Chondrocyte (in vitro differentiated cells): ENCODE results near the gene TNFAIP1. TPM values are rescaled to one million over a fixed set of nuclear protein-coding genes. Genes with fewer than 3 reads are reported as not detected.
A peak's percentile ranks its signal among the peaks of the same experiment; 100 is the strongest.

Experiments
- DNase-seq: peaks from one replicate; pipeline ENCODE4 v3.0.0; 2021; ENCODE audit warnings: mixed read lengths, low spot score
- H3K27ac Mint-ChIP-seq: one replicate; pipeline ENCODE4 v1.8.0; 2021; ENCODE audit warnings: mild to moderate bottlenecking, moderate library complexity, mixed read lengths; ENCODE audit not compliant: unreplicated experiment
- H3K27me3 Mint-ChIP-seq: 2 replicates; pipeline ENCODE4 v1.8.0; 2021; ENCODE audit warnings: low read depth, mixed read lengths
- H3K36me3 Mint-ChIP-seq: 2 replicates; pipeline ENCODE4 v1.8.0; 2021; ENCODE audit warnings: low read depth, mixed read lengths
- H3K4me1 Mint-ChIP-seq: 2 replicates; pipeline ENCODE4 v1.8.0; 2021; ENCODE audit warnings: low read depth, mild to moderate bottlenecking, mixed read lengths
- H3K4me3 Mint-ChIP-seq: one replicate; pipeline ENCODE4 v1.8.0; 2021; ENCODE audit warnings: mild to moderate bottlenecking, moderate library complexity, mixed read lengths; ENCODE audit not compliant: unreplicated experiment
- H3K9me3 Mint-ChIP-seq: 2 replicates; pipeline ENCODE4 v1.8.0; 2021; ENCODE audit warnings: low read depth, mixed read lengths
- CTCF ChIP-seq: fragments of 200-600 bp; sonication (generic); IDR thresholded peaks from 2 replicates; pipeline ENCODE4 v1.5.0; 2021; ENCODE audit warnings: antibody characterized with exemption, mild to moderate bottlenecking, moderate library complexity
- total RNA-seq: library from RNA; stranded (reverse); gene quantifications from 3 replicates; pipeline ENCODE4 v1.2.1, GENCODE V29; 2021

The TNFAIP1 gene
- total RNA-seq, 1 donor from 2014 or later: 79.5 TPM

DNA sequence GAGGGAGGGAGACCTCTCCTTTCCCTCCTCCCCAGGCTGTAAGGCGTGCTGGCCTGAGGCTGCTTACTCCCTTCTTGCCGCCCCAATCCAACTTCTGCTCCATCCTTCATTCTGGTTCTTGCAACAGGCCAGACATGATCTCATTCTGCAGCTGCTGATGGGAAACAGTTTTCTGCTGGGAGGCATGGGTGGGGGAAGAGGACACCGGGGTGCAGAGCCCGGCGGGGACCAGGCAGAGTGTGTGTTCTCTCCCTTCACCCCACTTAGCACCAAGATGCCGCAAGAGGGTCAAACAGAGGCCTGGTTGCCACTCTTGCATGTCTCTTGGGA, 37.3 kb downstream of the TNFAIP1 start:
- no peaks in the 10 kb centered on the region for H3K36me3 Mint-ChIP-seq
- peak overlapping the region; percentile 65 for H3K4me3 Mint-ChIP-seq
- H3K27ac Mint-ChIP-seq: peak overlapping the region; percentile 17
- no peak for TF ChIP-seq CTCF
- peak; percentile 57 for DNase-seq
- no peaks in the 10 kb centered on the region for H3K9me3 Mint-ChIP-seq
- H3K27me3 Mint-ChIP-seq: no peaks in the 10 kb centered on the region
- H3K4me1 Mint-ChIP-seq: peaks cover 33% of the 10 kb centered on the region

- Mint-ChIP-seq H3K4me1 (no peaks in the 10 kb centered on the region), H3K27ac (no peak overlapping the region), H3K9me3 (no peaks in the 10 kb centered on the region), H3K4me3 (no peak overlapping the region), H3K27me3 (no peaks in the 10 kb centered on the region), H3K36me3 (peaks cover 9% of the 10 kb centered on the region)
- no peak for TF ChIP-seq CTCF
- no peak for DNase-seq
Observed at GRCh38 chr17:28379814-28380801, 44.5 kb downstream of the TNFAIP1 start.

DNA sequence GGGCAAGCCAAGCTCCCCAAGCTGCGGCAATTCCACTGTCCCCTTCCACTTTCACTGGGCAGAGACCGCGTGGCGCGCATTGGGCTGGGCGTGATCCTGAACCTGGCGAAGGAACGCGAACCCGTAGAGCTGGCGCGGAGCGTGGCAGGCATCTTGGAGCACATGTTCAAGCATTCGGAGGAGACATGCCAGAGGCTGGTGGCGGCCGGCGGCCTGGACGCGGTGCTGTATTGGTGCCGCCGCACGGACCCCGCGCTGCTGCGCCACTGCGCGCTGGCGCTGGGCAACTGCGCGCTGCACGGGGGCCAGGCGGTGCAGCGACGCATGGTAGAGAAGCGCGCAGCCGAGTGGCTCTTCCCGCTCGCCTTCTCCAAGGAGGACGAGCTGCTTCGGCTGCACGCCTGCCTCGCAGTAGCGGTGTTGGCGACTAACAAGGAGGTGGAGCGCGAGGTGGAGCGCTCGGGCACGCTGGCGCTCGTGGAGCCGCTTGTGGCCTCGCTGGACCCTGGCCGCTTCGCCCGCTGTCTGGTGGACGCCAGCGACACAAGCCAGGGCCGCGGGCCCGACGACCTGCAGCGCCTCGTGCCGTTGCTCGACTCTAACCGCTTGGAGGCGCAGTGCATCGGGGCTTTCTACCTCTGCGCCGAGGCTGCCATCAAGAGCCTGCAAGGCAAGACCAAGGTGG, 45.7 kb downstream of the TNFAIP1 start:
- peak; percentile 87 for DNase-seq
- H3K27ac Mint-ChIP-seq: no peak overlapping the region
- H3K9me3 Mint-ChIP-seq: no peaks in the 10 kb centered on the region
- H3K4me3 Mint-ChIP-seq: no peak overlapping the region
- no peaks in the 10 kb centered on the region for H3K27me3 Mint-ChIP-seq
- no peaks in the 10 kb centered on the region for H3K4me1 Mint-ChIP-seq
- no peak for TF ChIP-seq CTCF
- H3K36me3 Mint-ChIP-seq: peaks cover 10% of the 10 kb centered on the region

DNA sequence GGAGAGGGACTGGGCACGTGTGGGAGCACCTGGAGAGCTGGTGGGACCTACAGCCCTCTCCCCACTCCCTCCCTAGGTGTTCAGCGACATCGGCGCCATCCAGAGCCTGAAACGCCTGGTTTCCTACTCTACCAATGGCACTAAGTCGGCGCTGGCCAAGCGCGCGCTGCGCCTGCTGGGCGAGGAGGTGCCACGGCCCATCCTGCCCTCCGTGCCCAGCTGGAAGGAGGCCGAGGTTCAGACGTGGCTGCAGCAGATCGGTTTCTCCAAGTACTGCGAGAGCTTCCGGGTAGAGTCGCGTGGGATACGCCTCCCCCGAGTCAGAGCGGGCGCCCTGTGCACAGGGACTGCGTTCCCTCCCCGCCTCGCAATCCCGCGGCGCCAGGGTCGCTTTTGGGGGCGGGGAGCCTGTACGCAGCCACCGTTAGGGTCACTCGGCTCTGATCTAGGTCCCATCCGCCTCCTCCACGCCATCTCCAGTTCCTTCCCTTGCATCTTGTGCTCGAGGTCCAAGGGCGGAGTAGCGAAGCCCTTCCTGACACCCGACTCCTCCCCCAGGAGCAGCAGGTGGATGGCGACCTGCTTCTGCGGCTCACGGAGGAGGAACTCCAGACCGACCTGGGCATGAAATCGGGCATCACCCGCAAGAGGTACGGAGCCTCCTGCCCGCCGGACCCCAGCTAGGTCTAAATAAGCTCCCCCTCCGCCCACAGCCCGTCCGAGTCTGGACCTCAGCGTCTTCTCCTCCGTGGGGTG, 48.9 kb downstream of the TNFAIP1 start:
- DNase-seq: peak; percentile 86
- H3K27me3 Mint-ChIP-seq: no peaks in the 10 kb centered on the region
- H3K4me1 Mint-ChIP-seq: no peaks in the 10 kb centered on the region
- TF ChIP-seq CTCF: no peak
- H3K36me3 Mint-ChIP-seq: peaks cover 19% of the 10 kb centered on the region
- no peak overlapping the region for H3K27ac Mint-ChIP-seq
- no peak overlapping the region for H3K4me3 Mint-ChIP-seq
- no peaks in the 10 kb centered on the region for H3K9me3 Mint-ChIP-seq

DNA sequence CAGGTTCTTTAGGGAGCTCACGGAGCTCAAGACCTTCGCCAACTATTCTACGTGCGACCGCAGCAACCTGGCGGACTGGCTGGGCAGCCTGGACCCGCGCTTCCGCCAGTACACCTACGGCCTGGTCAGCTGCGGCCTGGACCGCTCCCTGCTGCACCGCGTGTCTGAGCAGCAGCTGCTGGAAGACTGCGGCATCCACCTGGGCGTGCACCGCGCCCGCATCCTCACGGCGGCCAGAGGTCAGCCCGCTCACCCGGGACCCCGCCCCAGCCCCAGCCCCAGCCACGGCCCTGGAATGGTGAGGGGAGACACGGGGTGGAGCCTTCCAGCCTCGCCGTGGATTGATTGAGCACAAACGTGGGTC, 49.5 kb downstream of the TNFAIP1 start:
- DNase-seq: no peak
- peaks cover 24% of the 10 kb centered on the region for H3K36me3 Mint-ChIP-seq
- H3K4me3 Mint-ChIP-seq: no peak overlapping the region
- TF ChIP-seq CTCF: no peak
- H3K27me3 Mint-ChIP-seq: no peaks in the 10 kb centered on the region
- no peak overlapping the region for H3K27ac Mint-ChIP-seq
- no peaks in the 10 kb centered on the region for H3K9me3 Mint-ChIP-seq
- H3K4me1 Mint-ChIP-seq: no peaks in the 10 kb centered on the region
